ENCODE data around the gene RPL38. TPM values are rescaled to one million over a fixed set of nuclear protein-coding genes. Genes with fewer than 3 reads are reported as not detected.
"Not testable (repeated sequence)": the region's sequence is repeated elsewhere in the genome, so short reads cannot be mapped to it uniquely, and the experiment has no call there.

RPL38 gene
- total RNA-seq, 4 donors from 2014 or later, result 224 to 564 (median 403) TPM

- WGBS, 2 donors, result 62 to 69% methylated on average over 9 of the region's 9 CpGs
- no peaks in the 10 kb centered on the region for H3K36me3 ChIP-seq
- peaks cover 0 to 79% (median 0%) of the 10 kb centered on the region in 4 donors for H3K27me3 ChIP-seq
- no peak overlapping the region for H3K4me3 ChIP-seq
- H3K4me1 ChIP-seq, result peaks cover 0 to 4% (median 0%) of the 10 kb centered on the region in 3 donors
- intact Hi-C loops (cut with DNase I), result no loop called here
- H3K27ac ChIP-seq, result no peak overlapping the region
- DNase-seq, result no peak
- no peaks in the 10 kb centered on the region for H3K9me3 ChIP-seq
- TF ChIP-seq POLR2A (IDR thresholded peaks at IDR 0.05) (no peak), CTCF (IDR thresholded peaks at IDR 0.05) (no peak)
Observed at GRCh38 chr17:74183411-74183810, 20.1 kb upstream of the RPL38 start.

GRCh38 chr17:74185571-74186185 lies 17.8 kb upstream of the RPL38 start:
- peaks cover 0 to 59% (median 0%) of the 10 kb centered on the region in 4 donors for H3K27me3 ChIP-seq
- no peaks in the 10 kb centered on the region for H3K36me3 ChIP-seq
- intact Hi-C loops (cut with DNase I), result no loop called here
- WGBS, 2 donors, result 57 to 65% methylated on average over 6 to 7 of the region's 9 CpGs
- DNase-seq, result no peak
- TF ChIP-seq POLR2A (IDR thresholded peaks at IDR 0.05) (no peak), CTCF (IDR thresholded peaks at IDR 0.05) (no peak)
- no peak overlapping the region for H3K27ac ChIP-seq
- peaks cover 0 to 4% (median 0%) of the 10 kb centered on the region in 3 donors for H3K4me1 ChIP-seq
- no peak overlapping the region for H3K4me3 ChIP-seq
- H3K9me3 ChIP-seq, result no peaks in the 10 kb centered on the region

GRCh38 chr17:74186498-74186897 lies 17.0 kb upstream of the RPL38 start:
- Histone ChIP-seq H3K36me3 (no peaks in the 10 kb centered on the region), H3K4me1 (peaks cover 0 to 4% (median 0%) of the 10 kb centered on the region in 3 donors), H3K9me3 (no peaks in the 10 kb centered on the region), H3K4me3 (no peak overlapping the region), H3K27ac (no peak overlapping the region), H3K27me3 (peaks cover 0 to 50% (median 0%) of the 10 kb centered on the region in 4 donors)
- no peak for TF ChIP-seq CTCF (IDR thresholded peaks at IDR 0.05)
- TF ChIP-seq POLR2A (IDR thresholded peaks at IDR 0.05), result no peak
- intact Hi-C loops (cut with DNase I), result no loop called here
- DNase-seq, result no peak
- 70 to 91% methylated on average over 14 to 20 of the region's 20 CpGs for WGBS, 2 donors

DNA sequence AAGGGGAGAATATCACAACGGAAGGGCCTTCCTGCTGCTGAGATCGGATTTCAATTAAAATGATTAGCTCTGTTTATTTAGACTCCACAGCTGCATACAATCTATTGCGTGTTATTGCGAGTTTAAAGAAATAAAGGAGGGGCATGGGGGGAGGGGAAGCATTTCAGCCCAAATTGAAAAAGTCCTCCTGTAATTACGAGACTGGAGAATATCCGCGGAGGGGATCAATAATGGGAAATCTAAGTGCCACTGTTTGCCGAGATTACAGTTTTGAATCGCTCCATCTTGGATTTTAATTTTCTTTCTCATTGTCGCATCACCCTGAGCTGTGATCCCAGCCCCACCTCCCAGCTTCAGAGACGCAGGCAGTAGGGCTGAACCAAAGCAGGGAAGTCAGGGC lies 15.7 kb upstream of the RPL38 start:
- Histone ChIP-seq H3K4me3 (no peak overlapping the region), H3K36me3 (no peaks in the 10 kb centered on the region), H3K4me1 (peaks cover 0 to 14% (median 0%) of the 10 kb centered on the region in 3 donors), H3K9me3 (no peaks in the 10 kb centered on the region), H3K27me3 (peaks cover 0 to 44% (median 0%) of the 10 kb centered on the region in 4 donors), H3K27ac (no peak overlapping the region)
- intact Hi-C loops (cut with DNase I), result no loop called here
- no peak for TF ChIP-seq POLR2A (IDR thresholded peaks at IDR 0.05)
- TF ChIP-seq CTCF (IDR thresholded peaks at IDR 0.05), result no peak
- no peak for DNase-seq
- WGBS, 2 donors, result 61 to 62% methylated on average over 11 of the region's 11 CpGs

DNA sequence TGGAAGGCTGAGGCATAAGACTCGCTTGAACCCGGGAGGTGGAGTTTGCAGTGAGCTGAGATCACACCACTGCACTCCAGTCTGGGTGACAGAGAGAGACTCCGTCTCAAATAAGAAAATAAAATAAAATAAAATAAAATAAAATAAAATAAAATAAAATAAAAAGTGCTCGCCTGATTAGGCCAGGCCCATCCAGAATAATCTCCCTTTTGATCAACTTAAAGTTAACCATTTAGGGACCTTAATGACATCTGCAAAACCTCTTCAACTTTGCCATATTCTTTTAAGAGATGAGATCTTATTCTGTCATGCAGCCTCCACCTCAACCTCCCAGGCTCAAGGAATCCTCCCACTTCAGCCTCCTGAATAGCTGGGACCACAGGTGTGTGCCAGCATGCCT lies 14.8 kb upstream of the RPL38 start:
- DNase-seq; H3K4me3 ChIP-seq; intact Hi-C loops (cut with DNase I); H3K9me3 ChIP-seq; H3K36me3 ChIP-seq; H3K27ac ChIP-seq: not testable (repeated sequence)
- WGBS, 2 donors, result 80 to 87% methylated on average over 4 of the region's 4 CpGs
- Histone ChIP-seq H3K4me1 (peaks cover 0 to 20% (median 4%) of the 10 kb centered on the region in 3 donors), H3K27me3 (peaks cover 0 to 52% (median 0%) of the 10 kb centered on the region in 4 donors)

All from esophagus squamous epithelium (tissue), 5 donors.